Esophagus (tissue), 2 donors: ENCODE results near the gene NCAPG2. TPM values are rescaled to one million over a fixed set of nuclear protein-coding genes. Genes with fewer than 3 reads are reported as not detected.

ENCODE experiments used
- H3K27ac ChIP-seq, 2 donors: one replicate each; pipeline ENCODE4 v1.5.1; 2013; ENCODE audit warnings: low read depth in 2 of 2, mild to moderate bottlenecking in 2 of 2, inconsistent platforms in 1 of 2, low read length in 1 of 2, moderate library complexity in 1 of 2
- H3K27me3 ChIP-seq, 2 donors: one replicate each; pipeline ENCODE4 v1.6.1; 2013; ENCODE audit warnings: low read length in 2 of 2, control low read depth in 1 of 2, mild to moderate bottlenecking in 1 of 2; ENCODE audit not compliant: insufficient read depth in 2 of 2, control insufficient read depth in 1 of 2
- H3K36me3 ChIP-seq, 2 donors: one replicate each; pipeline ENCODE4 v1.6.1; 2013; ENCODE audit warnings: low read length in 1 of 2; ENCODE audit not compliant: control insufficient read depth in 2 of 2, insufficient read depth in 2 of 2
- H3K4me1 ChIP-seq, 2 donors: one replicate each; pipeline ENCODE4 v1.6.1; 2013; ENCODE audit warnings: low read length in 1 of 2; ENCODE audit not compliant: control insufficient read depth in 2 of 2, insufficient read depth in 2 of 2
- H3K4me3 ChIP-seq, 2 donors: one replicate each; pipeline ENCODE4 v1.5.1; 2013; ENCODE audit warnings: low read length in 2 of 2, mild to moderate bottlenecking in 2 of 2, low read depth in 1 of 2, moderate library complexity in 1 of 2
- H3K9me3 ChIP-seq, 2 donors: one replicate each; pipeline ENCODE4 v1.6.1; 2013; ENCODE audit warnings: mild to moderate bottlenecking in 2 of 2, low read depth in 1 of 2, low read length in 1 of 2, moderate library complexity in 1 of 2; ENCODE audit not compliant: control insufficient read depth in 2 of 2, insufficient read depth in 1 of 2
- WGBS, 2 donors: extraction: QIAGEN DNeasy Blood & Tissue Kit; methylation state at CpG; one replicate each; pipeline ENCODE4 v1.1.7; 2013; 5-methylcytosine and 5-hydroxymethylcytosine counted together
- polyA plus RNA-seq, 2 donors: library from polyadenylated mRNA; stranded (reverse); fragments of 200-250 nt; gene quantifications; one replicate each; pipeline ENCODE4 v1.2.3, GENCODE V29; 2013
- donor health status: healthy with polysubstance abuse.
- donor health status: Bipolar disorder and iron deficiency.

NCAPG2 gene
- polyA plus RNA-seq, 2 donors: 4.9 to 8.1 TPM

DNA sequence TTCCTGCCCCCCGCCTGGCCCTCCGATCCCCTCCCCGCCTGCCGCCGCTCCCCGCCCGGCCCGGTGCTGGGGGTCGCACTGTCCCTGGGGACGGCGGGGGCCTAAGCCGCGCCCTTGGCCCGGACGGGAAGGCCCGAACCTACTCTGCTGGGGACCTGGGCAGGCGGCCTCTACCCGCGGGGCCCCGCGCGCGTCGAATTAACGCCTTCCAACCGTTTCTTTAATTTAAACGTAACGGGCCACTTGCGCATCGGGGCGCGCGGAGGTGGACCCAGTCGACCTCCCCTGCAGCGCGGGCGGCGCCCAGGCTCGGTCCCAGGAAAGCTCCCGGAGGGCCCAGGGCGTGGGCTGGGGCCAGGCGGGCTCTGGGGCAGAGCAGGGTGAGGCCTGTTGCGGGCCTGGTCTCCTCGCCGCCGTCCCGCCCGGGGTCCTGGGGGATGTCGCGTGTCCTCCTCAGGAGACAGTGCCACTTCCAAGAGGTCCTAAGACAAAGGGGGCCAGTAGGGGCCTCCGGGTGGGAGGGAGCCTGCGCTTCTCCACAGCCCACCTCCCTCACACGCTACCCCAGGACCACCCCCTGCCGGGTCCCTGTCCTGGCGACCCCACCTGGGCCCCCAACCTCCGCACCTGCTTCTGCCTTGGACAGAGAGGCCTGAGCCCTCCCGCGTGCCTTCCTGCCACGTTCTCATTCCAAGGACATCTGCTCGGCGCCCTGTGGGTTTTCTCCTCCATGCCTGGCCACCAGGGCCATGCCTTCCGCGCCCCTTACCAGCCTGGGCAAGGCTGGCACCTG, 116.3 kb downstream of the NCAPG2 start:
- H3K4me1 ChIP-seq: peaks cover 10 to 13% of the 10 kb centered on the region in 2 donors

DNA sequence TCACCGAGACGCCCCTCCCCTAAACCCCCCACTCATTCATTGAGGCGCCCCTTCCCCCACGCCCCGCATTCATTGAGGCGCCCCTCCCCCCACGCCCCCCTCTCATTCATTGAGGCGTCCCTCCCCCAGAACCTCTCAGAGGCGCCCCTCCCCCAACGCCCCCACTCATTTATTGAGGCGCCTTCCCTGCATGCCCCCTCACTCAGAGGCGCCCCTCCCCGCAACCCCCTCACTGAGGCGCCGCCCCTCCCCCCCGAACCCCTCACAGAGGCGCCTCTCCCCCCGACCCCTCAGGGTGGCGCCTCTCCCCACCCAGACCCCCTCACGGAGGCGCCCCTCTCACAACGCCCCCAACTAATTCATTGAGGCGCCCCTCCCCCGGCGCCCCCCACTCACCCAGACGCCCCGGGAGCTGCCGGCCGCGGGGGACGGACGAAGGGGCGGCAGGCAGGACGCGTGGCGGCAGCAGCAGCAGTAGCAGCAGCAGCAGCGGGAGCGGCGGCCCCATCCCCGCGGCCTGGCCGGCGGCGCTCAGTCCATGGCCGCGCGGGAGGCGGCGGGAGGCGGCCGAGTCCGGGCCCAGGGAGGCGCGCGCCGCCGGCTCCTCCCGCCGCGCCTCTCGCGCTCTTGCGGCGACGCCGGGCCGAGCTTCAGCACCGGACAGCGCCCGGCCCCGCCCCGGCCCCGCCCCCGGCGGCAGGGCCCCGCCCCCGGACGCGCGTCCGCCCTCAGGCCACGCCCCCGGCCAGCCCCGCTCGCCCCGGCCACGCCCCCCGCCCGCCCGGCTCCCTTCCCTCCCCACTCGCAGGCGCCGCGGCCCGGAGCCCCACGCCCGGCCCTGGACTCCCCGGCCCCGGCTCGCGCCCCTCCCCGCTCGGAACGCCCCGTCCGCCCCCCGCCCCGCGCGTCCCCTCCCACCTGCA, 117.2 kb downstream of the NCAPG2 start, which contains the start of gene PTPRN2:
Gene PTPRN2 (minus strand): TSS at position 662 of the 923 bp plus-strand sequence.
- Histone ChIP-seq H3K36me3 (no peaks in the 10 kb centered on the region), H3K27ac (no peak within 1 kb of the TSS), H3K4me3 (peak within 1 kb of the TSS; percentile 33 to 46), H3K4me1 (peaks cover 10 to 13% of the 10 kb centered on the region in 2 donors), H3K9me3 (peaks cover 0 to 4% of the 10 kb centered on the region in 2 donors), H3K27me3 (peaks cover 0 to 2% of the 10 kb centered on the region in 2 donors)
- WGBS, 2 donors: 4 to 5% methylated on average over 14 to 110 of the region's 110 CpGs

More for the DNA sequence above, 116.3 kb downstream of the NCAPG2 start:
- 14% methylated on average over 57 to 63 of the region's 63 CpGs for WGBS, 2 donors
- H3K4me3 ChIP-seq: peak overlapping the region in 1 of 2 donors; percentile 46
- H3K27ac ChIP-seq: no peak overlapping the region
- peaks cover 3 to 7% of the 10 kb centered on the region in 2 donors for H3K9me3 ChIP-seq
- peaks cover 0 to 2% of the 10 kb centered on the region in 2 donors for H3K27me3 ChIP-seq
- H3K36me3 ChIP-seq: no peaks in the 10 kb centered on the region

DNA sequence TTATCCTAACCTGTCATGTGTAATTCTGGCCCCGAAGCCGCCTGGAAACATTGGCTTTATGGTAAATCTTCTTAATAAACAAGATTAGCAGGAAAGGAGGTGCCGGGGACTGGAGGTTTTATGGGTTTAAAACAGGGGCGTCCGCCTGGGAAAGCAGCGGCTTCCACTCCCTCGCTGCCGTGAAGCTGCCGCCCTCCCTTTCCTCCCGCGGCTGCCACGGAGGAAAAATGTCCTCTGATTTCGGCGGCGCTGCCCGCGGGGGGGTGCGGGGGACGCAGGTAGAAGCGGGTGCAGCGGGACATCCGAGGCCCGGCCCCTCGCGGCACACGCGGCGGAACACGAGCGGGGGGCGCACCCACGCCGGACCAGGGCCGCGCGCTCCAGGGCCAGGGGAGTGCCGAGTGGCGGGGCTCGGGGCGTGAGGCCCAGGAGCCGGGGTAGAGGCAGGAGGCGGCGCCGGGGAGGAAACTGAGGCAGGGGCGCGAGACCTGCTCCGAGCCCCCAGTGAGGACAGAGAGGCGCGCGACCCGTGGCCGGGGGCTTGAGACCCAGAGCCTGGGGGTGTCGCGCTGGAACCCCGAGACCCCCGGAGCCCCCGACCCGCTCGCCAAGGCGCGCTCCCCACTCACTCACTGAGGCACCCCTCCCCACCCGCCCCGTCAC, 118.0 kb downstream of the NCAPG2 start:
- Histone ChIP-seq H3K36me3 (no peaks in the 10 kb centered on the region), H3K4me1 (peaks cover 10 to 13% of the 10 kb centered on the region in 2 donors), H3K9me3 (peaks cover 0 to 4% of the 10 kb centered on the region in 2 donors), H3K4me3 (no peak overlapping the region), H3K27ac (no peak overlapping the region), H3K27me3 (peaks cover 0 to 2% of the 10 kb centered on the region in 2 donors)
- WGBS, 2 donors: 1 to 8% methylated on average over 37 to 63 of the region's 63 CpGs

DNA sequence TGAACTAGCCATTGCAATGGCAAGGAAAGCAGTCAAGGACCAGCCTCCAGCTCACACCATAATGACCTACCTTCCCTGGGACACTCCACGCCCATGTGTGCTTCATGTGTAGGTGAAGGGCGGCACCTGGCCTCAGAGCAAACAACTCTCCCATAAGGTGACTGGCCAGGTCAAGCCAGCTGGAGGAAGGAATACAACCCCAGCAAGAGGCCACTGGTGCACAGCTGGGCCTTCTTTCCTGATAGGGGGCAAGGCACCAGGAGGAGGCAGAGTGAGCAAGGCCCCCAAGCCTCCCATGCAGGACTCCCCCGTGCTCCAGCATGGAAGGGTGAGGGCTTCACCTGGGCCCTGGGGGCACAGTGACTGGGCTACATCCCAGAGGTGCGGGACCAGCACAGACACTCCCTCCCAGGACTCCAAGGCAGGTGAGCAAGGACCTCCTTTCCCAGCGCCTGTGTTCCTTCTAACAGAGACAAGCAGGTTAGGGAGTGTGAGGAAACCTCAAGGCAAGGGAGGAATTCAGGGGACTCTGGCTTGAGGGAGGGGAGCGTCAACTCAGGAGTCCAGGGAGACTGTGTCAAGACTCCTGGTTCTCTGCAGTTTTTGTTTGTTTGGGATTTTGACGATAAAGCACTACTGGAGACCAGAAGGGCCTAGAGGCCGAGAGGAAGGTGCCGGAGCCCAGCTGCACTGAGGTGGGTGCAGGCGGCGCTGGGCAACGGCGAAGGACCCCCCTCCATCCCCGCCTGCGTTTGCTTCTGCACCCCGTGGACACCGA, 118.7 kb downstream of the NCAPG2 start:
- Histone ChIP-seq H3K4me3 (no peak overlapping the region), H3K4me1 (peaks cover 10 to 13% of the 10 kb centered on the region in 2 donors), H3K9me3 (peaks cover 0 to 4% of the 10 kb centered on the region in 2 donors), H3K27me3 (peaks cover 0 to 2% of the 10 kb centered on the region in 2 donors), H3K36me3 (no peaks in the 10 kb centered on the region), H3K27ac (no peak overlapping the region)
- WGBS, 2 donors: 36 to 38% methylated on average over 17 of the region's 17 CpGs

DNA sequence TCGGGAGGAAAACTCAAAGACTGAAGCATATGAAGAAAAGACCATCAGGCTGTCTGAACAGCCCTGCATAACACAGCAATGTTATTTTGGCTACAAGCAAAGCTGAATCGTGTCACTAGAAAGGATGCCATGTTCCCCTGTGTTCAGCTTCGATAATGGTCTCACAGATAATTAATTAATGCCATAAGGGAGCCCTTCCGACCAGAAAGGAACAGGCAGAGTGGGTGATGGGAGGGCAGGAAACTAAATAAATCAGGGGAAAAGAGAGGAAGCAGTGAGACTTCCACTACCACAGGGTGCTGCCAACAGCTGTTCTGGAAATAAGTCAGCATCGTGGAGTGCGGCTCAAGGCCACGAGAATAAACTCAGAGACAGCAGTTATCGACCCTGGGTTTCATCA, 120.2 kb downstream of the NCAPG2 start:
- Histone ChIP-seq H3K9me3 (peaks cover 4 to 5% of the 10 kb centered on the region in 2 donors), H3K27me3 (peaks cover 0 to 2% of the 10 kb centered on the region in 2 donors), H3K4me1 (peaks cover 10 to 13% of the 10 kb centered on the region in 2 donors), H3K36me3 (no peaks in the 10 kb centered on the region), H3K4me3 (no peak overlapping the region), H3K27ac (no peak overlapping the region)
- WGBS, 2 donors: 68% methylated on average over 8 of the region's 8 CpGs

DNA sequence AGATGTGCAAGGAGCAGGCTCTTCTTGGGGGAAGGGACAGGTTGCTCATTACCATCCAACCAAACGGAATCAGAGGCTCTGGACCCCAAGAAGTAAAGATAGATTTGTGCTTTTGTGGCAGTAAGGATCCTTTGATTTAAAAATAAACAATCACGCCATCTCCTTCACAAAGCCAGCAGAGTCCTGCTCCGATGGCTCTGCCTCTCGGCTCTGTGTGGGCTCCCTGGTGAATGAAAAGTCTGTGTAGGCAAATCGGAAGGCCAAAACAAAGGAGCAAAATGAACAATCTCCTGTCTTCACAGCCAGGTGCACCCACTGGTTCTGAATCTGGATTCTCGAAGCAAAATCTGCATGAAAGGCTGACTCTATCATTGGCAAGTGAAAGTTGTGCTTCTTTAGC, 120.8 kb downstream of the NCAPG2 start:
- 53 to 54% methylated on average over 6 of the region's 6 CpGs for WGBS, 2 donors
- Histone ChIP-seq H3K27me3 (peaks cover 0 to 2% of the 10 kb centered on the region in 2 donors), H3K9me3 (peaks cover 4 to 7% of the 10 kb centered on the region in 2 donors), H3K27ac (no peak overlapping the region), H3K4me1 (peaks cover 10 to 13% of the 10 kb centered on the region in 2 donors), H3K36me3 (no peaks in the 10 kb centered on the region), H3K4me3 (no peak overlapping the region)

DNA sequence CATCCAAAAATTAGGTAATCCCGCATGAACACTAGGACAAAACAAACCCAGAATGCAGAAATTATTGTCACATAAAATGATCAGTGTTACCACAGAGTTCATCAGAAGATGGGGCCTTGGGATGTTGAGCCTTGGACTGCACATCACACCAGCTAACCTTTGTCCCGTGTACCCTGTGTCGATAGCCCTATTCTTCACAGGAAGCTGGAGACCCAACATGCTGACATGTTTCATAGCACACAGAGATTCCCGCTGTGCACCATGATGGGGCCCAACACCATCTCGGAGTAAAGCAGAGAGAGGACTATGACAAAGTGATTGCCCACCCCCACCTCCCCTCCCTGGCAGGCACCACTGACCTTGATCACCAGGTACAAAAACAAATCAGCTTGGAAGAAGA, 121.5 kb downstream of the NCAPG2 start:
- H3K27me3 ChIP-seq: peaks cover 0 to 2% of the 10 kb centered on the region in 2 donors
- H3K36me3 ChIP-seq: no peaks in the 10 kb centered on the region
- peaks cover 10% of the 10 kb centered on the region in 2 donors for H3K4me1 ChIP-seq
- H3K4me3 ChIP-seq: no peak overlapping the region
- H3K9me3 ChIP-seq: peaks cover 4 to 7% of the 10 kb centered on the region in 2 donors
- H3K27ac ChIP-seq: no peak overlapping the region
- WGBS, 2 donors: 75 to 87% methylated on average over 5 of the region's 5 CpGs

DNA sequence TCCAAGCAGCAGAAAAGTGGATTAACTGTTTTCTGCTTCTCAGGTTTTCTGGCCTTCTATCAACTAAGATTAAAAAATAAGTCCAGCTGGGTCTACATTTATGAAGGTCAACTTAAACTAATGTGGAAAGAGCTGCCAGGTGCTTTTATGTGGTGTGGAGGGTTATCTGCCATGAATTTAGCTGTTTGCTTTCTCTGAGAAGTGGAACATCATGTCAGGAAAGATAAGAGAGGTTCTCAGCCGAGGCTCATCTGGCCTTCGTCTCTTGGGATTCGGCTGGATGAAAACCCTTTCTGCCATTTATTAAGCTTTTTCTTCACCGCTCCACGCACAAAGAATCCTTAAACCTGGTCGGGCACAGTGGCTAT, 122.5 kb downstream of the NCAPG2 start:
- H3K27me3 ChIP-seq: peaks cover 0 to 2% of the 10 kb centered on the region in 2 donors
- peaks cover 6 to 10% of the 10 kb centered on the region in 2 donors for H3K4me1 ChIP-seq

More for the DNA sequence above, 122.5 kb downstream of the NCAPG2 start:
- no peaks in the 10 kb centered on the region for H3K36me3 ChIP-seq
- H3K9me3 ChIP-seq: peaks cover 4 to 7% of the 10 kb centered on the region in 2 donors
- no peak overlapping the region for H3K4me3 ChIP-seq
- H3K27ac ChIP-seq: no peak overlapping the region
- 68 to 80% methylated on average over 6 of the region's 6 CpGs for WGBS, 2 donors
